ENCODE results near the gene NME7.

The NME7 gene

DNA sequence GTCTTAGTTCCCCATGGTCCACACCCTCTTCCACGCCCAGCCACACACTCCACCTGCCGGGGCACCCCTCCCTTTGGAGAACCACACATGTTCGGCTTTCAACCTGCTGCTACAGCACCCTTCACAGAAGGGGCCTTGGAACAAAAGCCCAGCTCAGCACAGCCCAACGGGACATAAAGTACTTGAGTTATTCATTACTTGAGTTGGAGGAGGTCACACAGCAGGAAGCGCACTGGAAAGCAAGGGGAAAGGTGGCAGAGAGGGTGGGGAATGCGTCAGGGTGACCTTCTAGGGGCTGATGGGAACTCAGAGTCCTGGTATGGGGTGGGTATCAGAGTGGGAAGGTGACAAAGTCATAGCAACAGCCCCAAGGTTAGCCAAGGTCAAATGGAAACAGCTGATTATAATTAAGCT lies 264.1 kb downstream of the NME7 start:
- Histone ChIP-seq H3K4me3 (ENCODE audit: low read length, poor library complexity, severe bottlenecking) (no peak overlapping the region), H3K4me2 (ENCODE audit: low read depth, low read length, poor library complexity, severe bottlenecking) (no peak overlapping the region), H4K20me1 (ENCODE audit: insufficient read depth, low read length, poor library complexity, severe bottlenecking) (peaks cover 11% of the 10 kb centered on the region), H2AFZ (ENCODE audit: low read length) (no peak overlapping the region), H3K4me1 (ENCODE audit: insufficient read depth, low read length, poor library complexity, severe bottlenecking) (peaks cover 22% of the 10 kb centered on the region), H3K9me3 (ENCODE audit: insufficient read depth, low read depth, low read length) (no peaks in the 10 kb centered on the region), H3K9ac (ENCODE audit: low read depth, low read length, poor library complexity, severe bottlenecking) (no peak overlapping the region), H3F3A (ENCODE audit: low read depth) (no peaks in the 10 kb centered on the region), H3K9me2 (replicated peaks; ENCODE audit: low read depth, low read length) (no peaks in the 10 kb centered on the region), H3K36me3 (ENCODE audit: insufficient read depth, low read length) (no peaks in the 10 kb centered on the region), H3K27me3 (ENCODE audit: insufficient read depth, low read length, poor library complexity, severe bottlenecking) (no peaks in the 10 kb centered on the region), H3K79me2 (ENCODE audit: insufficient read depth, low read length) (peaks cover 16% of the 10 kb centered on the region)
- TF ChIP-seq CTCF (conservative IDR thresholded peaks at IDR 0.05; ENCODE audit: low read length) (no peak), EZH2phosphoT487 (IDR thresholded peaks at IDR 0.05; ENCODE audit: borderline replicate concordance) (no peak)

DNA sequence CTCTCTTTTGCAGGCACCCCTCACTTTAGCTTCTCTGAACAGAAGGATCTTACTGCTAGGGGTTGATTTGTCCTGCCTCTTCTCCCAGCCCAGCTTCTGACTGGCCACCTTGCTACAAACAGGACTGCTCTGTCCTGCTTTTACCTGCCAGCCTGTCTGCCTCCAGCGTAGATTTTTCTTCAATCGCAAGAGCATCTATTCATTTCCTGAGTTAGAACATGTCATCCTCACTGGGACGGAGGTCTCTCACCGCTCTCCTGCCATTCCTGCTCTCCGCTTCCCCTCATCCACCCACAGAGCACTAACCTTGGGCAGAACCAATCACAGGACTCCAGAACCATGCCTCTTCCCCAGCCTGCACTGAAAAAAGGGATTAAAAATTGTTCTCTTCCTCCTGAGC lies 264.6 kb downstream of the NME7 start:
- no peak overlapping the region for H3K9ac ChIP-seq (ENCODE audit: low read depth, low read length, poor library complexity, severe bottlenecking)
- no peaks in the 10 kb centered on the region for H3K27me3 ChIP-seq (ENCODE audit: insufficient read depth, low read length, poor library complexity, severe bottlenecking)
- no peaks in the 10 kb centered on the region for H3F3A ChIP-seq (ENCODE audit: low read depth)
- H3K9me2 ChIP-seq (replicated peaks; ENCODE audit: low read depth, low read length) = no peaks in the 10 kb centered on the region
- H3K79me2 ChIP-seq (ENCODE audit: insufficient read depth, low read length) = peaks cover 12% of the 10 kb centered on the region
- peaks cover 7% of the 10 kb centered on the region for H4K20me1 ChIP-seq (ENCODE audit: insufficient read depth, low read length, poor library complexity, severe bottlenecking)
- no peak for TF ChIP-seq CTCF (conservative IDR thresholded peaks at IDR 0.05; ENCODE audit: low read length)
- TF ChIP-seq EZH2phosphoT487 (IDR thresholded peaks at IDR 0.05; ENCODE audit: borderline replicate concordance) = no peak
- H3K36me3 ChIP-seq (ENCODE audit: insufficient read depth, low read length) = no peaks in the 10 kb centered on the region
- no peak overlapping the region for H3K4me3 ChIP-seq (ENCODE audit: low read length, poor library complexity, severe bottlenecking)
- H2AFZ ChIP-seq (ENCODE audit: low read length) = no peak overlapping the region
- H3K4me1 ChIP-seq (ENCODE audit: insufficient read depth, low read length, poor library complexity, severe bottlenecking) = peaks cover 17% of the 10 kb centered on the region
- no peaks in the 10 kb centered on the region for H3K9me3 ChIP-seq (ENCODE audit: insufficient read depth, low read depth, low read length)
- no peak overlapping the region for H3K4me2 ChIP-seq (ENCODE audit: low read depth, low read length, poor library complexity, severe bottlenecking)

DNA sequence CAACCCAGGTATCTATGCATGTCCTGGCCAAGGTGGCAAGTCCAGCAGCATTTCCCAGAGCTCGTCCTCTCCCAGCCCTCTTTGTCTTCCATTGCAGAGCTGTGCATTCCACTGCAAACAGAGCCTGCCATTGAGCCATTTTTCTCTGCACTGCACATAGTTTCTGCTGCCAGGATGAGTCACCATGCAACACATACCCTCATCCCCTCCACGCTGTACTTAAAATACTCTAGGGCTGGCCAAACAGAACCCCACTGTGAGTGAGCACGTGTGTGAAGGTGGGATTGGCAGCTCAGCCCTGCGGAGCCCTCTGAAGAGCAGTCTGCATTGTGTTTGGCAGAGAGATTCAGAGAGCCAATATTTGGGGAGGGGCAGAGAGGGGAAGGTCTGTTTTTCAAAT lies 265.0 kb downstream of the NME7 start:
- no peaks in the 10 kb centered on the region for H3F3A ChIP-seq (ENCODE audit: low read depth)
- peaks cover 8% of the 10 kb centered on the region for H3K79me2 ChIP-seq (ENCODE audit: insufficient read depth, low read length)
- no peaks in the 10 kb centered on the region for H3K9me2 ChIP-seq (replicated peaks; ENCODE audit: low read depth, low read length)
- no peak overlapping the region for H3K9ac ChIP-seq (ENCODE audit: low read depth, low read length, poor library complexity, severe bottlenecking)
- H3K4me2 ChIP-seq (ENCODE audit: low read depth, low read length, poor library complexity, severe bottlenecking) = no peak overlapping the region
- TF ChIP-seq EZH2phosphoT487 (IDR thresholded peaks at IDR 0.05; ENCODE audit: borderline replicate concordance) = no peak
- no peak for TF ChIP-seq CTCF (conservative IDR thresholded peaks at IDR 0.05; ENCODE audit: low read length)
- H4K20me1 ChIP-seq (ENCODE audit: insufficient read depth, low read length, poor library complexity, severe bottlenecking) = peaks cover 3% of the 10 kb centered on the region
- no peak overlapping the region for H2AFZ ChIP-seq (ENCODE audit: low read length)
- no peaks in the 10 kb centered on the region for H3K36me3 ChIP-seq (ENCODE audit: insufficient read depth, low read length)
- H3K4me1 ChIP-seq (ENCODE audit: insufficient read depth, low read length, poor library complexity, severe bottlenecking) = peaks cover 13% of the 10 kb centered on the region
- H3K27me3 ChIP-seq (ENCODE audit: insufficient read depth, low read length, poor library complexity, severe bottlenecking) = no peaks in the 10 kb centered on the region
- no peak overlapping the region for H3K4me3 ChIP-seq (ENCODE audit: low read length, poor library complexity, severe bottlenecking)
- H3K9me3 ChIP-seq (ENCODE audit: insufficient read depth, low read depth, low read length) = no peaks in the 10 kb centered on the region

Data from Loucy (cell line).